A549 (cell line): ENCODE results near the gene HECTD2. TPM values are rescaled to one million over a fixed set of nuclear protein-coding genes. Genes with fewer than 3 reads are reported as not detected.

ENCODE experiments used
- ATAC-seq, 2 experiments: fragments of 200-7000 bp in 1 of 2; fragments of >200 bp in 1 of 2; cut with Nextera tagmentation in 1 of 2; cut with Tn5 transposase in 1 of 2; 3 replicates each; pipeline versions ENCODE4 v1.8.0 to v1.9.1; 2018 to 2020; ENCODE audit warnings: mild to moderate bottlenecking in 1 of 2, moderate library complexity in 1 of 2
- CTCF ChIA-PET: fragments of 300-600 bp; sonication (Branson Sonifier 250); formaldehyde crosslinking; extraction: SDS; loops from one replicate; lab custom pipeline; 2021; ENCODE audit warnings: antibody characterized with exemption, inconsistent platforms; lab: Yijun Ruan, JAX
- POLR2A ChIA-PET: fragments of 350-600 bp; formaldehyde crosslinking; extraction: SDS; loops from one replicate; lab custom pipeline; 2021; ENCODE audit warnings: antibody characterized with exemption, inconsistent platforms; lab: Yijun Ruan, JAX
- DNase-seq, 2 experiments: peaks; one replicate each; pipeline versions ENCODE4 v3.0.0 to v3.0.0-alpha.2; 2011 to 2016; ENCODE audit warnings: low read depth in 1 of 2, low spot score in 1 of 2
- FAIRE-seq: peaks from 2 replicates; lab custom pipeline; 2011; peaks lifted over from hg19 to GRCh38; lab: Jason Lieb, UNC
- H3K27ac ChIP-seq, 2 experiments: fragments of >200 bp; sonication (Bioruptor Twin); formaldehyde crosslinking; 3 replicates each; pipeline ENCODE4 v1.5.1; 2016 to 2017
- H3K4me1 ChIP-seq: fragments of >200 bp; sonication (Bioruptor Twin); formaldehyde crosslinking; 3 replicates; pipeline ENCODE4 v1.6.1; 2016
- H3K4me2 ChIP-seq: fragments of >200 bp; sonication (Bioruptor Twin); formaldehyde crosslinking; 3 replicates; pipeline ENCODE4 v1.6.1; 2016
- H3K4me3 ChIP-seq: fragments of >200 bp; sonication (Bioruptor Twin); formaldehyde crosslinking; 3 replicates; pipeline ENCODE4 v1.5.1; 2016
- H3K9me3 ChIP-seq: fragments of >200 bp; sonication (Bioruptor Twin); formaldehyde crosslinking; 3 replicates; pipeline ENCODE4 v1.6.1; 2016
- BCL3 ChIP-seq: fragments of >200 bp; sonication (Bioruptor Twin); formaldehyde crosslinking; IDR thresholded peaks from 3 replicates; pipeline ENCODE4 v1.6.1; 2016
- CEBPB ChIP-seq, 2 experiments: fragments of >200 bp in 1 of 2; sonication (Bioruptor Twin) in 1 of 2; formaldehyde crosslinking in 1 of 2; IDR thresholded peaks; 2 replicates each; pipeline ENCODE4 v1.6.1; 2012 to 2016
- CHD4 ChIP-seq: fragments of 200-600 bp; sonication (generic); IDR thresholded peaks from 2 replicates; pipeline ENCODE4 v1.6.1; 2016; ENCODE audit warnings: antibody characterized with exemption, mild to moderate bottlenecking, borderline replicate concordance
- EHF ChIP-seq: fragments of 250-450 bp; sonication (Bioruptor Pico); IDR thresholded peaks from 2 replicates; pipeline ENCODE4 v1.5.0; 2020; ENCODE audit warnings: mild to moderate bottlenecking
- EP300 ChIP-seq, 2 experiments: fragments of >200 bp; sonication (Bioruptor Twin); formaldehyde crosslinking; IDR thresholded peaks; 2 replicates in 1 of 2; 3 replicates in 1 of 2; pipeline ENCODE4 v1.6.1; 2016 to 2017
- FOSB ChIP-seq: fragments of 250-450 bp; sonication (Bioruptor Pico); IDR thresholded peaks from 2 replicates; pipeline ENCODE4 v1.5.0; 2020; ENCODE audit warnings: mild to moderate bottlenecking, moderate library complexity
- FOXS1 ChIP-seq: fragments of 250-450 bp; sonication (Bioruptor Pico); IDR thresholded peaks from 2 replicates; pipeline ENCODE4 v1.5.0; 2020; ENCODE audit warnings: mild to moderate bottlenecking, moderate library complexity
- HDAC2 ChIP-seq: fragments of 200-600 bp; sonication (generic); IDR thresholded peaks from 2 replicates; pipeline ENCODE4 v1.6.1; 2016
- HMGXB4 ChIP-seq: fragments of 250-450 bp; sonication (Bioruptor Pico); IDR thresholded peaks from 2 replicates; pipeline ENCODE4 v1.5.0; 2021; ENCODE audit warnings: mild to moderate bottlenecking, moderate library complexity, borderline replicate concordance
- HOXA7 ChIP-seq: fragments of 250-450 bp; sonication (Bioruptor Pico); IDR thresholded peaks from 2 replicates; pipeline ENCODE4 v1.5.0; 2020; ENCODE audit warnings: mild to moderate bottlenecking, moderate library complexity
- HOXB5 ChIP-seq: fragments of 250-450 bp; sonication (Bioruptor Pico); IDR thresholded peaks from 2 replicates; pipeline ENCODE4 v1.5.0; 2020; ENCODE audit warnings: mild to moderate bottlenecking, moderate library complexity
- JUN ChIP-seq, 2 experiments: fragments of >200 bp; sonication (Bioruptor Twin); formaldehyde crosslinking; IDR thresholded peaks; 2 replicates in 1 of 2; 3 replicates in 1 of 2; pipeline ENCODE4 v1.6.1; 2016 to 2017
- KDM5A ChIP-seq: fragments of 200-600 bp; sonication (generic); IDR thresholded peaks from 2 replicates; pipeline ENCODE4 v1.6.1; 2016; ENCODE audit warnings: antibody characterized with exemption, mild to moderate bottlenecking
- MAFK ChIP-seq: fragments of 450-650 bp; IDR thresholded peaks from 2 replicates; pipeline ENCODE4 v1.6.1; 2014; ENCODE audit not compliant: partially characterized antibody
- MYC ChIP-seq: IDR thresholded peaks from 2 replicates; pipeline ENCODE4 v1.6.1; 2012; ENCODE audit warnings: mild to moderate bottlenecking, inconsistent platforms, low read length, improper control_type of control experiment, borderline replicate concordance
- PBX3 ChIP-seq: IDR thresholded peaks from 2 replicates; pipeline ENCODE4 v1.6.1; 2012
- POLR2AphosphoS2 ChIP-seq: conservative IDR thresholded peaks from 2 replicates; pipeline ENCODE4 v1.6.1; 2012; ENCODE audit warnings: low read length, improper control_type of control experiment, inconsistent platforms
- RCOR1 ChIP-seq: fragments of 150-350 bp; IDR thresholded peaks from 2 replicates; pipeline ENCODE4 v1.6.1; 2014; ENCODE audit warnings: antibody characterized with exemption, low read length, low read depth
- ZFP36 ChIP-seq: fragments of 450-650 bp; IDR thresholded peaks from 2 replicates; pipeline ENCODE4 v1.6.1; 2014; ENCODE audit warnings: borderline replicate concordance; ENCODE audit not compliant: partially characterized antibody
- ZSCAN20 ChIP-seq: fragments of 250-450 bp; sonication (Bioruptor Pico); IDR thresholded peaks from 2 replicates; pipeline ENCODE4 v1.8.0; 2022; ENCODE audit warnings: mild to moderate bottlenecking, moderate library complexity
- WGBS: methylation state at CpG from one replicate; pipeline ENCODE4 v1.1.6; 2017; ENCODE audit errors: missing lambda C conversion rate; 5-methylcytosine and 5-hydroxymethylcytosine counted together
- polyA plus RNA-seq, 4 experiments: library from polyadenylated mRNA; depleted of rRNA in 3 of 4; stranded (reverse); fragments of >200 nt; fragmentation: RNase III in 1 of 4; extraction: RNeasy Plus Mini Kit Qiagen cat#74134 plus additional on column Dnase treatment in 1 of 4; gene quantifications; 2 replicates in 3 of 4; 3 replicates in 1 of 4; pipeline ENCODE4 v1.2.3, GENCODE V29; 2011 to 2017
- TF ChIP-seq, protein P1 (sequence below): IDR thresholded peaks from 2 replicates; pipeline ENCODE4 v1.6.1; 2012
- TF ChIP-seq, protein P2 (sequence below): IDR thresholded peaks from 2 replicates; pipeline ENCODE4 v1.6.1; 2012; ENCODE audit warnings: low read depth, borderline replicate concordance
- TF ChIP-seq, protein P3 (sequence below): fragments of 150-350 bp; IDR thresholded peaks from 2 replicates; pipeline ENCODE4 v1.6.1; 2014; ENCODE audit warnings: low read depth, mild to moderate bottlenecking, low read length
- TF ChIP-seq, protein P4 (sequence below): fragments of 450-650 bp; IDR thresholded peaks from 2 replicates; pipeline ENCODE4 v1.6.1; 2014; ENCODE audit warnings: antibody characterized with exemption

The HECTD2 gene
- polyA plus RNA-seq, 2 of the 4 experiments (the other 2 are of a cell fraction): 4.1 to 13.9 TPM

- no peak for TF ChIP-seq BCL3
- TF ChIP-seq CHD4: no peak
- TF ChIP-seq MYC: no peak
- TF ChIP-seq HDAC2: no peak
- no peak for TF ChIP-seq EP300 (IDR thresholded peaks at IDR 0.05)
Observed at GRCh38 chr10:91549262-91549661, 139.1 kb downstream of the HECTD2 start (continued).

GRCh38 chr10:91550021-91550420 is 139.9 kb downstream of the HECTD2 start:
- Histone ChIP-seq H3K9me3 (no peaks in the 10 kb centered on the region), H3K4me1 (0 out of 3 replicates have a peak, but pooled peaks cover under 1% of the 10 kb centered on the region), H3K4me3 (no peak overlapping the region), H3K4me2 (no peak overlapping the region), H3K27ac (no peak overlapping the region)
- ATAC-seq (no peak), FAIRE-seq (no peak), DNase-seq (no peak)
- ChIA-PET POLR2A (no interaction called here), CTCF (interaction anchor here (1.5 to 3.4 kb wide), 3 partner anchors 10 to 55 kb away, joined by 3 to 17 read pairs (median 5); no protein-coding TSS in a partner anchor)
- no peak for TF ChIP-seq POLR2AphosphoS2
- no peak for TF ChIP-seq HMGXB4
- no peak for TF ChIP-seq CEBPB (IDR thresholded peaks at IDR 0.05)
- TF ChIP-seq, protein P1, sequence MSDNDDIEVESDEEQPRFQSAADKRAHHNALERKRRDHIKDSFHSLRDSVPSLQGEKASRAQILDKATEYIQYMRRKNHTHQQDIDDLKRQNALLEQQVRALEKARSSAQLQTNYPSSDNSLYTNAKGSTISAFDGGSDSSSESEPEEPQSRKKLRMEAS: no peak
- no peak for TF ChIP-seq HOXB5 (CRISPR knock-in tag)
- TF ChIP-seq MAFK: no peak
- no peak for TF ChIP-seq JUN (IDR thresholded peaks at IDR 0.05)
- TF ChIP-seq FOXS1 (CRISPR knock-in tag): no peak
- no peak for TF ChIP-seq ZFP36
- TF ChIP-seq, protein P2, sequence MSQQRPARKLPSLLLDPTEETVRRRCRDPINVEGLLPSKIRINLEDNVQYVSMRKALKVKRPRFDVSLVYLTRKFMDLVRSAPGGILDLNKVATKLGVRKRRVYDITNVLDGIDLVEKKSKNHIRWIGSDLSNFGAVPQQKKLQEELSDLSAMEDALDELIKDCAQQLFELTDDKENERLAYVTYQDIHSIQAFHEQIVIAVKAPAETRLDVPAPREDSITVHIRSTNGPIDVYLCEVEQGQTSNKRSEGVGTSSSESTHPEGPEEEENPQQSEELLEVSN: no peak
- TF ChIP-seq CHD4: no peak
- no peak for TF ChIP-seq KDM5A
- TF ChIP-seq RCOR1: no peak
- TF ChIP-seq, protein P3, sequence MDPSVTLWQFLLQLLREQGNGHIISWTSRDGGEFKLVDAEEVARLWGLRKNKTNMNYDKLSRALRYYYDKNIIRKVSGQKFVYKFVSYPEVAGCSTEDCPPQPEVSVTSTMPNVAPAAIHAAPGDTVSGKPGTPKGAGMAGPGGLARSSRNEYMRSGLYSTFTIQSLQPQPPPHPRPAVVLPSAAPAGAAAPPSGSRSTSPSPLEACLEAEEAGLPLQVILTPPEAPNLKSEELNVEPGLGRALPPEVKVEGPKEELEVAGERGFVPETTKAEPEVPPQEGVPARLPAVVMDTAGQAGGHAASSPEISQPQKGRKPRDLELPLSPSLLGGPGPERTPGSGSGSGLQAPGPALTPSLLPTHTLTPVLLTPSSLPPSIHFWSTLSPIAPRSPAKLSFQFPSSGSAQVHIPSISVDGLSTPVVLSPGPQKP: no peak
- TF ChIP-seq PBX3: no peak
- TF ChIP-seq HOXA7: no peak
- TF ChIP-seq EHF: no peak
- TF ChIP-seq FOSB (CRISPR knock-in tag): no peak
- TF ChIP-seq, protein P4, sequence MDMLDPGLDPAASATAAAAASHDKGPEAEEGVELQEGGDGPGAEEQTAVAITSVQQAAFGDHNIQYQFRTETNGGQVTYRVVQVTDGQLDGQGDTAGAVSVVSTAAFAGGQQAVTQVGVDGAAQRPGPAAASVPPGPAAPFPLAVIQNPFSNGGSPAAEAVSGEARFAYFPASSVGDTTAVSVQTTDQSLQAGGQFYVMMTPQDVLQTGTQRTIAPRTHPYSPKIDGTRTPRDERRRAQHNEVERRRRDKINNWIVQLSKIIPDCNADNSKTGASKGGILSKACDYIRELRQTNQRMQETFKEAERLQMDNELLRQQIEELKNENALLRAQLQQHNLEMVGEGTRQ: no peak
- no peak for TF ChIP-seq ZSCAN20 (CRISPR knock-in tag)
- WGBS: 84% methylated on average over 4 of the region's 4 CpGs
